Loucy (cell line): Measurements from ENCODE around the gene NAV1.

Source experiments
- EZH2phosphoT487 ChIP-seq: fragments of 200-600 bp; IDR thresholded peaks from 2 replicates; pipeline ENCODE4 v1.6.1; 2018; ENCODE audit warnings: antibody characterized with exemption, mild to moderate bottlenecking, moderate library complexity, borderline replicate concordance
- TF ChIP-seq, protein P1 (sequence below): fragments of 200-600 bp; sonication (generic); conservative IDR thresholded peaks from 2 replicates; pipeline ENCODE4 v1.5.1; 2014; ENCODE audit warnings: mild to moderate bottlenecking, antibody characterized with exemption, low read length

DNA sequence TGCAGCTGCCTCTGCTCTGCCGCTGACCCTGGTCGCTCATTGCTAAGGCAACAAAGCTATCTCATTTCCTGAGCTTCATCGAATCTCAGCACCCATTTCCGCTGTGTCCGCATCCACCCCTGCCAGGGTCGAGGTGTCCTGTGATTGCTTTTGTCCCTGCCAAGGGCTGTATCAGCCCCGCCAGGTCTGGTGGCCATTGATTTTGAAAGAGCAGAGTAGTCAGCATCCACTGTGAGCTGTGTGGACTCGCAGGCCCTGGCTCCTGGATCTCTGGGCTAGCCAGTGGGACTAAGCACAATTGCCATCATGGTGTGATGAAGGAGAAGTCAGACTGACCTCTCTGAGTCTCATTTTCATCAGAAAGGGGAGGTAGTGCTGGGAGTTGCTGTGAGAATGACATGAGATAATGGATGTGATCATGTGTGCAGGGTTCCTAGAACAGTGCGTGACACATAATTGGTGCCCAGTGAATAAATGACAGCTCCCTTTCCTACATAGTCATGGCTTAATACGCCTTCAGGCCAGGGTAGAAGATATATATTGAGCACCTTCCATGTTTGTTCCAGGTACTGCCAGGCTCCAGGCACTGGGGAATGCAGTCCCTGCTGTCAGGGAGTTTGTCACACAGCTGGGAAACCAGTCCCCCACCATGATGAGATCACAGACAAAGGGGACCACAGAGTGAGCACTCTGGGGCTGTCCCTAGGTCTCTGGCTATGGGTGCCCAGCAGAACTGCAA is 32.1 kb downstream of the NAV1 start:
- TF ChIP-seq, protein P1, sequence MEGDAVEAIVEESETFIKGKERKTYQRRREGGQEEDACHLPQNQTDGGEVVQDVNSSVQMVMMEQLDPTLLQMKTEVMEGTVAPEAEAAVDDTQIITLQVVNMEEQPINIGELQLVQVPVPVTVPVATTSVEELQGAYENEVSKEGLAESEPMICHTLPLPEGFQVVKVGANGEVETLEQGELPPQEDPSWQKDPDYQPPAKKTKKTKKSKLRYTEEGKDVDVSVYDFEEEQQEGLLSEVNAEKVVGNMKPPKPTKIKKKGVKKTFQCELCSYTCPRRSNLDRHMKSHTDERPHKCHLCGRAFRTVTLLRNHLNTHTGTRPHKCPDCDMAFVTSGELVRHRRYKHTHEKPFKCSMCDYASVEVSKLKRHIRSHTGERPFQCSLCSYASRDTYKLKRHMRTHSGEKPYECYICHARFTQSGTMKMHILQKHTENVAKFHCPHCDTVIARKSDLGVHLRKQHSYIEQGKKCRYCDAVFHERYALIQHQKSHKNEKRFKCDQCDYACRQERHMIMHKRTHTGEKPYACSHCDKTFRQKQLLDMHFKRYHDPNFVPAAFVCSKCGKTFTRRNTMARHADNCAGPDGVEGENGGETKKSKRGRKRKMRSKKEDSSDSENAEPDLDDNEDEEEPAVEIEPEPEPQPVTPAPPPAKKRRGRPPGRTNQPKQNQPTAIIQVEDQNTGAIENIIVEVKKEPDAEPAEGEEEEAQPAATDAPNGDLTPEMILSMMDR = no peak
- TF ChIP-seq EZH2phosphoT487 = no peak
